Activated CD8-positive, alpha-beta memory T cell treated with anti-CD3 and anti-CD28 coated beads for 36 hours (primary cell): Measurements from ENCODE around the gene KLK3. TPM values are rescaled to one million over a fixed set of nuclear protein-coding genes. Genes with fewer than 3 reads are reported as not detected.

Source experiments
- CTCF ChIA-PET: fragments of 350-600 bp; sonication (Branson Sonifier 250); formaldehyde crosslinking; loops from one replicate; lab custom pipeline; 2021; ENCODE audit warnings: antibody characterized with exemption; lab: Charles Lee
- POLR2A ChIA-PET: fragments of 350-600 bp; sonication (Branson Sonifier 250); formaldehyde crosslinking; loops from one replicate; lab custom pipeline; 2021; ENCODE audit warnings: antibody characterized with exemption; lab: Charles Lee
- total RNA-seq, 2 experiments: library from RNA; stranded (reverse); gene quantifications; one replicate each; pipeline ENCODE4 v1.2.3, GENCODE V29; 2021

The KLK3 gene
- total RNA-seq, 2 experiments from 2014 or later = not detected

DNA sequence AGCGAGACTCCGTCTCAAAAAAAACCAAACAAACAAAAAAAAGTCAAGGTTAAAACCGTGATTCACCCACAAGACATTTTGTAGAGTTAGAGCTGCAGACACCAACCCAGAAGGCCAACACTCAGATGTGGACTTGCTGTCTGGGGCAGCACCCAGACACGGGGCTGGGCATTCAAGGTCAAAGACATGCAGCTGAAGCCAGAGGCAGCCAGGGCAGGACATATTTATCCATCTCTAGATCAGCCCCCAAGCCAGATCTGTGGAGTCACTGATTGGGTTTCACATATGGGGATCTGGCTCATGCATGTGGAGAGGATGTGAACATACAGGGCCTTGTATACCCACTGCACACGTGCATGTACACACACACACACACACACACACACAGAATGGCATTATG lies 24.9 kb upstream of the KLK3 start:
- ChIA-PET POLR2A (no interaction called here), CTCF (no interaction called here)

DNA sequence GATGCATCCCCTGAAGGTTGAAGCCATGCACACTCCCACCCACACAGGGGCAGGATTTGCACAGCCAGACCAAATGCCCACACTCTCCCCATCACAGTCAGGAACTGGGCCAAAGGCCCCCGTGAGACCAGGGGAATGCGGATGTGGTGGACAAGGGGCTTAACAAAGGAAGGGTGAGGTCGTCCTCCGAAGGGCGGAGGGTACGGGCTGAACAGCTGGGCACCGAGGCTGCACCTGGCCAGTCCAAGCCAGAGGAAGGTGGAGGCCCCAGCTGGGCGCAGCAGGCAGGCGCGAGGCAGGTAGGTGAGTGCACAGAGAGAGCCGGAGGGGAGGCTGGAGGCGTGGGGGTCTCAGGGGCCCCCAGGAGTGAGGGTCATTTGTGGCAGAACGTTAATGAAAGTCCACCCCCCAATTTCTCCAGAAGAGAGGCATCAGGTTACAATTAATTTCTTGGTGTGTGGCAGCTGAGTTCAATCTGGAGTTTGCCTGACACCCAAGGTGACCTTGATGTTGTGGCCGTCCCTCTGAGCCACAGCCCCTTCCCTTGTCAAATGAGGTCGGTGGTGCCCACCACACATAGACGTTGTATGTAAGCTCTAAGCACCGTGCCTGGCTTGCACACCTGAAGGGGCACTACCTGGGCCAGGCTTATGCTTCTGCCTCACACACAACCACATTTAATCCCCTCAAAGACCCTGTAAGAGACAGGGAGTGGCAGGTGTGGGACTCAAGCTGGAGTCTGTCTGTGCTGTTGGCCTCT lies 24.3 kb upstream of the KLK3 start:
- POLR2A ChIA-PET = no interaction called here
- CTCF ChIA-PET = no interaction called here

GRCh38 chr19:50831026-50831396 lies 23.7 kb upstream of the KLK3 start:
- POLR2A ChIA-PET = no interaction called here
- CTCF ChIA-PET = no interaction called here

DNA sequence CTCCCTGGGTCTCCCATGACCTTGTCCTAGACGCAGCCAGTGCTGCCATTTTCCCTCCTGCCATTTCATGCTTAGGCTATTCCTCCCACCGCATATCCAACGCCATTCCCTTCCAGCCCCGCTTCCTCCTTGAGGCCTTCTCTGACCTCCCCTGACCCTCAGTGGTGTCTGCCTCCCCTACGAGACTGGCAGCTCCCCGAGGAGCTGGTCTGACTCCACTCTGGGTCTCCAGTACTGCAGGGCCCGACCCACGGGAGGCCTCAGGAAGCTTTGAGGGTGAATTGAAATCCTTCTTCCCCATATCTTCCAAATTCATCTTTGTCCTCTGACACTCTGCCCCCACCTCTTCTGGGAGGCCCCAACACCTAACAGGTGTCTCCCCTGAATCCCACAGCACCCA lies 22.0 kb upstream of the KLK3 start:
- POLR2A ChIA-PET = no interaction called here
- CTCF ChIA-PET = no interaction called here

GRCh38 chr19:50833117-50833801 lies 21.5 kb upstream of the KLK3 start, which contains the start of gene KLK15:
KLK15 (minus strand) TSS chr19:50833574; CDS start chr19:50831492, 2,082 bp downstream.
- POLR2A ChIA-PET = no interaction called here
- CTCF ChIA-PET = no interaction called here

DNA sequence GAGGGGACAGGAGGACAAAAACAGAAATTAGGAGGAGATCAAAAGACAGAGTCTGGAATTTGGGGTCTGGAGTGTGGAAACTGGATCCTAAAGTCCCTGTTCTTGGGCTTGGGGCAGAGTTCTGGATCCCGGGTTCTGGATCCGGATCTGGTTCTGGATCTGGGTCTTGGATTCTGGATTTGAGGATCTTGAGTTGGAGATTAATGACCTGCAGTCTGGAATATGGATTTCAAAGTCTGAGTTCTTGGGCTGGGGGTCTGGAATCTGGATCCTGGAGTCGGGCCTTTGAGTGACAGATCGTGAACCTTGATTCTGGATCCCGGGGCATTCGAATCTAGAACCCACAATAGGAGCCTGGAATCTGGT lies 20.9 kb upstream of the KLK3 start:
- CTCF ChIA-PET = no interaction called here
- POLR2A ChIA-PET = no interaction called here

DNA sequence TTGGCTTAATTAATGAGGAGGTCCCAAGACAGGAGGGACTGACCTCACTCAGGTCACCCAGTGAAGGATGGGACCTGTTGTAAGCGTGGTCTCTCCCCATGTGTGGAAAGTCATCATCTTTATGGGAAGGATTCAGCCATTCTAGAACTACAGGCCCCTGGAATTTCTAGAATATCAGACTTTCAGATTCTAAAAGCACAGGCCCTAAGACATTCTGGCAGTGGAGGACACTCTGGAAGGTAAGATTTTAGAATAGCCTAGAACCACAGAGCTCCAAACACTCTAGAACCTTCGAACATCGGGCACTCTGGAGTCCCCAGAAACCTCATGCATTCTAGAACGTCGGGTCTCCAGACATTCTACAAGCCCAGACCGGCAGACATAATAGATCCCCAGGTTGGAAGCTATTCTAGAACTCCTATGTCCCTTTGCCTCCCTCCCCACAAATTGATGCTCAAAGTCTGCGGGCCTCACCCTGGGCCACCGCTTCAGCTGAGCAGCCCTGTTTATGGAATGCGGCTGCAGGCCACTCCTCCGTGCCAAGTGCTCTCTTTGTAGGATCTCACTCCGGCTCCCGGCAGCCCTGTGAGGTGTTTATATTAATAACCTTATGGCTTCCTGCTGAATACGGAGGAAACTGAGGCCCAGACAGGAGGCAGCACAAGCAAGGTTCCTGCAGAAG lies 19.5 kb upstream of the KLK3 start:
- POLR2A ChIA-PET = no interaction called here
- CTCF ChIA-PET = no interaction called here

GRCh38 chr19:50835785-50836542 lies 18.8 kb upstream of the KLK3 start:
- CTCF ChIA-PET = no interaction called here
- POLR2A ChIA-PET = no interaction called here

DNA sequence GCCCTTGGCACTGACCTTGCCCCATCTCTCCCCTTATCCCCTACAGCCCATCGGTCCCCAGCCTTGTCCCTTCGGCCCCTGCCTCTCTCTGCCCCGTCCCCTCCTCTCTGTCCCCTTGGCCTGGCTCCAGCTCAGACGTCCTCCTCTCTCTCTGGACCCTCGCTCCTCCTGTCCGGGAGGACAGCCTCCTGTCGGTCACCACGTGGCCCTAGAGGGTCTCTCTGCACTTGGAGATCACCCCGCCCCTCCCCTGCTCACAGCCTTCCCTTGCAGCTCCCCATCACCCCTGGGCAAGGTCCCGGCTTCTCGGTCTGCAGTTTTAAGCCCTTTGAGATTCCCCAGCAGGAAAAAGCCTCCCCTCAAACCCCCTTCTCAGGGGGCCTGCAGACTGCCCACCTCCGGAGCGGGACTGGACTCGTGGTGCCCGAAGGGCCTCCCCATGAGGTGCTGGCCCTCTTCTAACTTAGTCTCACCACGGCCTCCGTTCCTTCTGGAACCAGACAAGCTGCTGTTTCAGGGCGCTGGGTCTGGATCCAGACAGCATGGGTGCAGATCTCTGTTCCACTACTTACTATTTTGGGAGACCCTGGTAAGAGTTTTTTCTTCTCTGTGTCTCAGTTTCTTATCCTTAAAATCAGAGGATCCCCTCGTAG lies 18.0 kb upstream of the KLK3 start:
- POLR2A ChIA-PET = no interaction called here

DNA sequence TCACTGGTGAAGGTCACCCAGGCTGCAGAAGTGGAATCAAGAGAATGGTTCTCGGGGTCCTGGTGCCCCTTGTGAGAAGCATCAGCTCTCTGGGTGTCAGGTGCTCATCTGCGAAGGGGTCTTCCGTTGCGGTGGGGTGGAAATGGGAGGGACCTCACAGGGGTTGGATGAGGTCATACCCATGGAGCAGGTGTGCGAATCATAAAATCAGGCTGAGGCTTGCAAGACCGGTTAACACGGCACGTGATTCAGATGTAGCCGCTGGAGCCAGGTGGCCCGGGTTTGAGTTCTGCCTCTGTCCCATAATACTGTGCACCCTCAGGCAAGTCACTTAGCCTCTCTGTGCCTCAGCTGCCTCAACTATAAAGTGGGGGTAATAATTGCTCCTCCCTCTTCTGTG lies 17.4 kb upstream of the KLK3 start:
- POLR2A ChIA-PET = no interaction called here
- CTCF ChIA-PET = interaction anchor here (1.2 kb wide), 1 partner anchor 32 kb away, joined by 3 read pairs; no protein-coding TSS in a partner anchor

More for the DNA sequence above, 18.0 kb upstream of the KLK3 start:
- CTCF ChIA-PET = interaction anchor here (1.2 kb wide), 1 partner anchor 32 kb away, joined by 3 read pairs; no protein-coding TSS in a partner anchor

- CTCF ChIA-PET = interaction anchor here (0.7 kb wide), 2 partner anchors 22 to 431 kb away, joined by 3 to 5 read pairs; no protein-coding TSS in a partner anchor
- POLR2A ChIA-PET = no interaction called here
These were observed 16.5 kb upstream of the KLK3 start for GRCh38 chr19:50838239-50838638.

DNA sequence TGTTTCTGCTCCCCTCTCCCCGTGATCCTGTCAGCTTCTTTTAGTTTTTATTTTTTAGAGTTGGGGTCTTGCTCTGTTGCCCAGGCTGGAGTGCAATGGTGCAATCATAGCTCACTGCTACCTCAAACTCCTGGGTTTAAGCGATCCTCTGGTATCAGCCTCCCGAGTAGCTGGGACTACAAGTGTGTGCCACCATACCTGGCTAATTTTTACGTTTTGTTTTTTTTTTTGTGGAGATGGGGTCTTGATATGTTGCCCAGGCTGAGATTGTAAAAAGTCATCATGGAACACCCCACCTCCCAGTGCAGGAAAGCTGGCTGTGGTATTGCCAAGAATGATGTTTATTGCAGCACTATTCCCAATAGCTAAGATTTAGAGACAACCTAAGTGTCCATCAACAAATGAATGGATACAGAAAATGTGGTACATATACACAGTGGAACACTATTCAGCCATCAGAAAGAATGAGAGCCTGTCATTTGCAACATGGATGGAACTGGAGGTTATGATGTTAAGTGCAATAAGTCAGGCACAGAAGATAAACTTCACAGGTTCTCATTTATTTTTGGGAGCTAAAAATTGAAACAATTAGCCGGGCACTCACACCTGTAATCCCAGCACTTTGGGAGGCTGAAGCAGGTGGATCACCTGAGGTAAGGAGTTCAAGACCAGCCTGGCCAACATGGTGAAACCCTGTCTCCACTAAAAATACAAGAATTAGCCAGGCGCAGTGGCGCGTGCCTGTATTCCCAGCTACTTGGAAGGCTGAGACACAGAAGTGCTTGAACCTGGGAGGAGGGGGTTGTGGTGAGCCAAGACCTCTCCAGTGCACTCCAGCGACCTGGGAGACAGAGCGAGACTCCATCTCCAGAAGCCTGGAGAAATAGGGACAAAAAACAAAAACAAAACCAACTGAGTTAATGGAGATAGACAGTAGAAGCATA lies 14.7 kb upstream of the KLK3 start:
- CTCF ChIA-PET = no interaction called here
- POLR2A ChIA-PET = no interaction called here

DNA sequence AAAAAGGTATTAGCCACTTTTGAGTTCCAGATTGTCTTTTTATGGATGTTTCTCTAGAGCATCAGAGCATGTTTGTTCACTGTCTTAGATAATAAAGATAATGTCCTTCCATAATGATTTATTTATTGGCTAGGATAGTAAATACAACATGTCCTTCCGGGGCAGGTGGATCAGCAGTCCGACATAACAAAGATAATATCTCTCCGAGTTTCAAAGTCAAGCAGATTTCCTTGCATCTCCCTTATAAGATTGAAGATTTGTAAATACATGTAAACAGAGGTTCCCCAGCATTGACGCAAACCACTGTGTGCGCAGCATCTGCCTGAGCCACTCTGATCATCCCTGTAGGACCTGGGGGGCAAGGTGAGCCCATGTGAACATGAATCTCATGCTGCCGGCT lies 12.6 kb upstream of the KLK3 start:
- ChIA-PET POLR2A (no interaction called here), CTCF (no interaction called here)

- CTCF ChIA-PET = no interaction called here
- POLR2A ChIA-PET = no interaction called here
These were observed 11.5 kb upstream of the KLK3 start for GRCh38 chr19:50843205-50843604.

- ChIA-PET CTCF (interaction anchor here (0.5 kb wide), 1 partner anchor 227 kb away, joined by 3 read pairs; no protein-coding TSS in a partner anchor), POLR2A (no interaction called here)
These were observed 11.0 kb upstream of the KLK3 start for GRCh38 chr19:50843701-50844221.

- POLR2A ChIA-PET = no interaction called here
- CTCF ChIA-PET = interaction anchor here (0.5 kb wide), 2 partner anchors 9 to 227 kb away, joined by 3 read pairs; no protein-coding TSS in a partner anchor
These were observed 10.3 kb upstream of the KLK3 start for GRCh38 chr19:50844296-50844935.

DNA sequence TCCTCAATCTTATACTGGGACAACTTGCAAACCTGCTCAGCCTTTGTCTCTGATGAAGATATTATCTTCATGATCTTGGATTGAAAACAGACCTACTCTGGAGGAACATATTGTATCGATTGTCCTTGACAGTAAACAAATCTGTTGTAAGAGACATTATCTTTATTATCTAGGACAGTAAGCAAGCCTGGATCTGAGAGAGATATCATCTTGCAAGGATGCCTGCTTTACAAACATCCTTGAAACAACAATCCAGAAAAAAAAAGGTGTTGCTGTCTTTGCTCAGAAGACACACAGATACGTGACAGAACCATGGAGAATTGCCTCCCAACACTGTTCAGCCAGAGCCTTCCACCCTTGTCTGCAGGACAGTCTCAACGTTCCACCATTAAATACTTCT lies 4.0 kb upstream of the KLK3 start:
- ChIA-PET CTCF (no interaction called here), POLR2A (no interaction called here)
